BJ (cell line): ENCODE measurements around the gene KCNIP4. TPM values are rescaled to one million over a fixed set of nuclear protein-coding genes. Genes with fewer than 3 reads are reported as not detected.

Source experiments
- CTCF ChIA-PET: fragments of 350-600 bp; formaldehyde crosslinking; extraction: SDS; loops from one replicate; lab custom pipeline; 2021; ENCODE audit warnings: antibody characterized with exemption, inconsistent platforms; lab: Yijun Ruan, JAX
- POLR2A ChIA-PET: fragments of 300-600 bp; sonication (Branson Sonifier 250); formaldehyde crosslinking; extraction: SDS; loops from one replicate; lab custom pipeline; 2021; ENCODE audit warnings: antibody characterized with exemption; lab: Charles Lee
- DNase-seq: peaks from one replicate; pipeline ENCODE4 v3.0.0-alpha.2; 2011; ENCODE audit warnings: low read depth
- H3K27me3 ChIP-seq: 2 replicates; pipeline ENCODE4 v1.6.0; 2011; ENCODE audit warnings: low read length; ENCODE audit not compliant: control insufficient read depth, insufficient read depth
- H3K36me3 ChIP-seq: 2 replicates; pipeline ENCODE4 v1.5.1; 2011; ENCODE audit warnings: low read length; ENCODE audit not compliant: control insufficient read depth, insufficient read depth
- H3K4me3 ChIP-seq: 2 replicates; pipeline ENCODE4 v1.5.1; 2011; ENCODE audit warnings: low read depth, mild to moderate bottlenecking, control low read depth, low read length
- CTCF ChIP-seq: IDR thresholded peaks from 2 replicates; pipeline ENCODE4 v1.5.1; 2011; ENCODE audit warnings: low read depth, mild to moderate bottlenecking, control low read depth, inconsistent platforms, low read length, moderate library complexity; ENCODE audit not compliant: insufficient read depth
- polyA plus RNA-seq: library from polyadenylated mRNA; depleted of rRNA; stranded (reverse); fragments of >200 nt; gene quantifications from 2 replicates; pipeline ENCODE4 v1.2.3, GENCODE V29; 2011

KCNIP4 gene
- polyA plus RNA-seq, 1 experiment = not detected

- ChIA-PET POLR2A (no interaction called here), CTCF (no interaction called here)
- H3K36me3 ChIP-seq = no peaks in the 10 kb centered on the region
- no peak overlapping the region for H3K4me3 ChIP-seq
- H3K27me3 ChIP-seq = no peaks in the 10 kb centered on the region
- TF ChIP-seq CTCF = no peak
- no peak for DNase-seq
These were observed 672.5 kb downstream of the KCNIP4 start for GRCh38 chr4:21276046-21276445.

GRCh38 chr4:21271439-21272052 is 677.0 kb downstream of the KCNIP4 start:
- no peak for DNase-seq
- no peaks in the 10 kb centered on the region for H3K36me3 ChIP-seq
- CTCF ChIA-PET = no interaction called here
- POLR2A ChIA-PET = no interaction called here
- H3K27me3 ChIP-seq = no peaks in the 10 kb centered on the region
- no peak overlapping the region for H3K4me3 ChIP-seq
- TF ChIP-seq CTCF = no peak

- H3K36me3 ChIP-seq = no peaks in the 10 kb centered on the region
- no peaks in the 10 kb centered on the region for H3K27me3 ChIP-seq
- no peak overlapping the region for H3K4me3 ChIP-seq
- POLR2A ChIA-PET = no interaction called here
- CTCF ChIA-PET = no interaction called here
- DNase-seq = no peak
- no peak for TF ChIP-seq CTCF
These were observed 700.2 kb downstream of the KCNIP4 start for GRCh38 chr4:21248331-21248730.

GRCh38 chr4:21242163-21242562 is 706.4 kb downstream of the KCNIP4 start:
- no peak for TF ChIP-seq CTCF
- Histone ChIP-seq H3K36me3 (no peaks in the 10 kb centered on the region), H3K4me3 (no peak overlapping the region), H3K27me3 (no peaks in the 10 kb centered on the region)
- POLR2A ChIA-PET = no interaction called here
- CTCF ChIA-PET = no interaction called here
- DNase-seq = no peak

- no peaks in the 10 kb centered on the region for H3K27me3 ChIP-seq
- DNase-seq = no peak
- no peak overlapping the region for H3K4me3 ChIP-seq
- no peak for TF ChIP-seq CTCF
- no peaks in the 10 kb centered on the region for H3K36me3 ChIP-seq
- ChIA-PET POLR2A (no interaction called here), CTCF (interaction anchor here (0.6 kb wide), 1 partner anchor 474 kb away, joined by 3 read pairs; no protein-coding TSS in a partner anchor)
These were observed 721.7 kb downstream of the KCNIP4 start for GRCh38 chr4:21226637-21227538.
